Measurements from ENCODE around the gene SORBS2. TPM values are rescaled to one million over a fixed set of nuclear protein-coding genes. Genes with fewer than 3 reads are reported as not detected.
A peak's percentile ranks its signal among the peaks of the same experiment; 100 is the strongest.
"Not testable (repeated sequence)": the region's sequence is repeated elsewhere in the genome, so short reads cannot be mapped to it uniquely, and the experiment has no call there.

Gene SORBS2, protein sequence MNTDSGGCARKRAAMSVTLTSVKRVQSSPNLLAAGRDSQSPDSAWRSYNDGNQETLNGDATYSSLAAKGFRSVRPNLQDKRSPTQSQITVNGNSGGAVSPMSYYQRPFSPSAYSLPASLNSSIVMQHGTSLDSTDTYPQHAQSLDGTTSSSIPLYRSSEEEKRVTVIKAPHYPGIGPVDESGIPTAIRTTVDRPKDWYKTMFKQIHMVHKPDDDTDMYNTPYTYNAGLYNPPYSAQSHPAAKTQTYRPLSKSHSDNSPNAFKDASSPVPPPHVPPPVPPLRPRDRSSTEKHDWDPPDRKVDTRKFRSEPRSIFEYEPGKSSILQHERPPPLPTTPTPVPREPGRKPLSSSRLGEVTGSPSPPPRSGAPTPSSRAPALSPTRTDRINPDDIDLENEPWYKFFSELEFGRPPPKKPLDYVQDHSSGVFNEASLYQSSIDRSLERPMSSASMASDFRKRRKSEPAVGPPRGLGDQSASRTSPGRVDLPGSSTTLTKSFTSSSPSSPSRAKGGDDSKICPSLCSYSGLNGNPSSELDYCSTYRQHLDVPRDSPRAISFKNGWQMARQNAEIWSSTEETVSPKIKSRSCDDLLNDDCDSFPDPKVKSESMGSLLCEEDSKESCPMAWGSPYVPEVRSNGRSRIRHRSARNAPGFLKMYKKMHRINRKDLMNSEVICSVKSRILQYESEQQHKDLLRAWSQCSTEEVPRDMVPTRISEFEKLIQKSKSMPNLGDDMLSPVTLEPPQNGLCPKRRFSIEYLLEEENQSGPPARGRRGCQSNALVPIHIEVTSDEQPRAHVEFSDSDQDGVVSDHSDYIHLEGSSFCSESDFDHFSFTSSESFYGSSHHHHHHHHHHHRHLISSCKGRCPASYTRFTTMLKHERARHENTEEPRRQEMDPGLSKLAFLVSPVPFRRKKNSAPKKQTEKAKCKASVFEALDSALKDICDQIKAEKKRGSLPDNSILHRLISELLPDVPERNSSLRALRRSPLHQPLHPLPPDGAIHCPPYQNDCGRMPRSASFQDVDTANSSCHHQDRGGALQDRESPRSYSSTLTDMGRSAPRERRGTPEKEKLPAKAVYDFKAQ (N-terminal part only)
- 76.6 TPM for polyA plus RNA-seq (ENCODE audit: insufficient read length)
- long read RNA-seq, donor 1, transcript SORBS2-251 (2 exons, 420 nt) = major isoform, 8 of 15 reads
- long read RNA-seq, donor 1, partial matches to known transcripts = 0 of 15 reads
- long read RNA-seq, donor 1, other reads (novel, unspliced or antisense) = 0 of 15 reads
- long read RNA-seq, donor 2, partial matches to known transcripts = 0 of 8 reads
- long read RNA-seq, donor 2, other reads (novel, unspliced or antisense) = 0 of 8 reads
- long read RNA-seq, donor 3, partial matches to known transcripts = 0 of 8 reads
- long read RNA-seq, donor 3, other reads (novel, unspliced or antisense) = 0 of 8 reads
- long read RNA-seq, donor 4, partial matches to known transcripts = 0 of 1 reads
- long read RNA-seq, donor 4, other reads (novel, unspliced or antisense) = 0 of 1 reads
- long read RNA-seq, donor 5, partial matches to known transcripts = 0 of 6 reads
- long read RNA-seq, donor 5, other reads (novel, unspliced or antisense) = 0 of 6 reads
- long read RNA-seq, donor 6, partial matches to known transcripts = 0 of 7 reads
- long read RNA-seq, donor 6, other reads (novel, unspliced or antisense) = 0 of 7 reads
- long read RNA-seq, donor 7, transcript SORBS2-210 (7 exons, 835 nt) = minor isoform, 5 of 17 reads
- long read RNA-seq, donor 7, transcript SORBS2-251 (2 exons, 420 nt) = major isoform, 9 of 17 reads
- long read RNA-seq, donor 7, partial matches to known transcripts = 0 of 17 reads
- long read RNA-seq, donor 7, other reads (novel, unspliced or antisense) = 0 of 17 reads
- long read RNA-seq, donor 8, partial matches to known transcripts = 0 of 6 reads
- long read RNA-seq, donor 8, other reads (novel, unspliced or antisense) = 0 of 6 reads

DNA sequence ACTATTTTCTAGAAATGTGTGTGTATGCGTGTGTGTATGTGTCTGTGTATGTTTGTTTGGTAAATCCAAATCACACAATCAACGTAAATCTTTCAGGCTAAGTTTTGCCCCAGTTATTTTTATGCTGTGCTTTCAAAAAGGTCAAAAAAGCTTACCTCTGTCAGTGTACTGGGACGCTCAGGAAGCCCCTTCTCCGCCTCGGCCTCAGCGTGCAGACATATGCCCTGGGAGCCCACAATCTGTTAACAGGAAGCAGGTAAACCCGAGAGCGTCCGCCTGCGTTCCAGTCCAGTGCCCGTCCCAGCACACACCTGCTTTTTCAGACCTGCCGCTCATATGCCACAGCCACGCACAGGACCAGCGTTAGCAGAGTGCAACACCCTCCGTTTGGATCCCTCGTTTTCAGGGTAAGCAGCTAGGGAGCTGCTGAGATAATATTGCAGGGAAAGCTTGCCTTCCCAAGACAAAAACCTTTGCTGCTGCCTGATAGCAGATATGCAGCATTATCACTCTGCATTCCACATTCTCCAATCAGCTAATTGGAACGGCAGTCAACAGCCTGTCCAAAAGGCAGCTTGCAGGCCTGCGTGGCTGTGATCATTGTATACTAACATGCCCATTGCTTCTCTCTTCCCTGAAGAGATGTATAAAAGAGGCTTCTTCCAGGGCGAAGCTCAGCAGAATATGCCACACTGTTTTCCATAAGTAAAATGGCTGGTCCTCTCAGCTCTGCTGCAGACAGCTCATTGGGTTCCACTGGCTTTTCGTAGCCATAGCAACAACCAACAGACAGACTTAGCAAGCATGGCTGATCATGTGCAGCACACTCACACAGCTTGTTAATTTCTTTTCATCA lies at the start of gene SORBS2:
SORBS2 (minus strand) TSS at position 686 of the 856 bp plus-strand sequence. CDS start 121,623 bp downstream, outside the sequence.
- peak; percentile 62 for DNase-seq

DNA sequence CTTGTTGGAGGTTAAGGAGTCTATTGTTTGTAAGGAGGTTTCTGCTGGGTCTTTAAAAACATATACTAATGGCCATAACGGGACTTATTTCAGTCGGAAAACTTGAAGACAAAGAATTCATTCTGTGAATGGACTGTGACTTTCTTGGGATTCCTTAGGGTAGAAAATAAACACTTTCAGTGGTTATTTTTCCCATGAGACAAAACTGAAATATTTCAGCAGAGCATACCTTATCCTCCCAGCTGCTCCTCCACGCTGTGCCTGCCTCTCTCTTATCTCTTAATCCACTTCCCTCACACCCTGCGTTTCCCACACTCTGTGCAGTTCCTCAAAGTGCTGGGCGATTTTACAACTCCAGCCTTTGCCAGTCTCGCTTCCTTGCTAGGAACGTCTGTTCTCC lies 47.1 kb upstream of the SORBS2 start:
- no peak for DNase-seq

DNA sequence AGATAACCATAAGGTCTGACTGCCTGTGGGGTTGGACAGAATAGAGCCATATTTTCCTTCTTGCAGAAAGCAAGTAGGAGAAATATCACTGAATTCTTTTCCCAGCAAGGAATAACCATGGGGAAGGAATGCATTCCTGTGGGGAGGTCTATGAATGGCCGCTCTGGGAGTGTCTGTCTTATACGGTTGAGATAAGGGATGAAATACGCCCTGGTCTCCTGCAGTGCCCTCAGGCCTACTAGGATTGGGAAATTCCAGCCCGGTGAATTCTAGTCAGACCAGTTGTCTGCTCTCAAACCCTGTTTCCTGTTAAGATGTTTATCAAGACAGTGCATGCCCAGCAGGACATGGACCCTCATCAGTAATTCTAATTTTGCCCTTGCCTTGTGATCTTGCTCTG lies 45.6 kb upstream of the SORBS2 start:
- DNase-seq = not testable (repeated sequence)

DNA sequence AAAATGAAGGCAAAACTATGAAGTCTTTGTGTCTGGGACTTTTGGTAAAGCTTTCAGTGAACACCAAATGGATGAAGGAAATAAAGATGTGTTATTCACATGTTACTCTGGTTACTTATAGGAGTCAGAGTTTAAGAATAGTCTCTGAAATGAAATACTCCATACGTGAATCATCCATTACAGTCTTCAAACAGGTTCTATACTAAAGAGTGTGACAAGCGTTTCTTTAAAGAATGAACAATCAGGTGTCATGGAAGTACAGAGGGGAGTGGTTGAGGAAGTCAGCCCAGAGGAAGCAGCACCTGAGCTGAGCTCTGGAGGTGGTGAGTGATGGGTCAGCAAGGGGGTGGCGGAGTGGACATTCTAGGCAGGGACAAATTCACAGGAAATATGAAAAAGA lies 41.8 kb upstream of the SORBS2 start:
- DNase-seq = no peak

DNA sequence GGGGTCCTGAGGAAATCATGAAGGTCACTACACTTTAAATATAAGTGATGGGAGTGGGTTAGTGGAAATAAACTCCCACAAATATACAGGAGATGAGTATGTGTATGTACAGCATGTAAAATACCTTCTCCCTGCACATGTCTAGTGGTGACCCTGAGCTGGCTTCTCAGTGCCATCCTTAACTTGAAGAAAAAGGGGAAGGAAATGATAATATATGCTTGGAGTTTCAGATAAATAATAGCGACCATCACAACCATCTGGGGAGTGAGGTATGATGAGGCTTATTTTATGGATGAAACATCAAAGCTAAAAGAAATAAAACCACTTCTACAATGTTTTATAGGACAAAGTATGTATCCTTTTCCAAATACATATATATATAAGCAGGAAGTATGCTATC lies 41.0 kb upstream of the SORBS2 start:
- no peak for DNase-seq

DNA sequence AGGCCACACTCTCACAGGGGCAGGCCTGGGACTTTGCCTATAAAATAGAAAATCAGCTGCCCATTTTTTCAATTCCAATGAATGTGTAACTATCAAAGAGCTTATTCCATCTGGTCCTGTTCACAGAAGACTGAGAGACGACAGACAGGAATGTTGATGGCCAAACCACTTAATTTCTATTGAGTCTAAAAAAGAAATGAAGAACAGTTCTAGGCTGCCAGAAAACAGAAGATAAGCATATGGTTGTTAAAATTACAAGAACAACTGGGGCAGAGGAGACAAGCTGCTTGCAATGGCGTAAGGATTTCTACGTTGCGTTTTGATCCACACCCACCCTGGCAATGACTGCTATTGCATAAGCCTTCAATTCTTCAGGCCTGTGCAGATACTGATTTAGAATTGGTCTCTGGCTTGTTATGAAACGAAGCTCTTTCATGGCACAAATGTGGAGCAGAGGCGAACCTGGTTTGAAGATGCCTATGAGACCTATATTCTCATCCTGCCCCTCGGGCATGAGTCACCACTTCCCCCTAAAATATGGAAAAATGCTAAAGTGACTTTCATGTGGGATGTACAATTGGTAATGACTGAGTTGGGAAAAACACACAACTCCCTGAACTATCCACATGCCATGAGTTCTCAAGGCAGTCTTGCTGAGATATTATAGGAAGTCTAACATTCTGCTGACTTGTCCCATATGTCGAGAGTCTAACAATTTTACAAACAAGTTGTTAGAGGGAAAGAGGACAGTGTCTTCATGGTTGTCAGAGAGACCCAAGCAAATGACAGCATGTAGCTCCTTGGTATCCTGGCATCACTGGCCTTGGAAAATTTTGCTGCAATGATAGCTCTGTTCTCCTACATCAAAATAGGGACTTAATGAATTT lies 37.9 kb upstream of the SORBS2 start:
- DNase-seq = no peak

DNA sequence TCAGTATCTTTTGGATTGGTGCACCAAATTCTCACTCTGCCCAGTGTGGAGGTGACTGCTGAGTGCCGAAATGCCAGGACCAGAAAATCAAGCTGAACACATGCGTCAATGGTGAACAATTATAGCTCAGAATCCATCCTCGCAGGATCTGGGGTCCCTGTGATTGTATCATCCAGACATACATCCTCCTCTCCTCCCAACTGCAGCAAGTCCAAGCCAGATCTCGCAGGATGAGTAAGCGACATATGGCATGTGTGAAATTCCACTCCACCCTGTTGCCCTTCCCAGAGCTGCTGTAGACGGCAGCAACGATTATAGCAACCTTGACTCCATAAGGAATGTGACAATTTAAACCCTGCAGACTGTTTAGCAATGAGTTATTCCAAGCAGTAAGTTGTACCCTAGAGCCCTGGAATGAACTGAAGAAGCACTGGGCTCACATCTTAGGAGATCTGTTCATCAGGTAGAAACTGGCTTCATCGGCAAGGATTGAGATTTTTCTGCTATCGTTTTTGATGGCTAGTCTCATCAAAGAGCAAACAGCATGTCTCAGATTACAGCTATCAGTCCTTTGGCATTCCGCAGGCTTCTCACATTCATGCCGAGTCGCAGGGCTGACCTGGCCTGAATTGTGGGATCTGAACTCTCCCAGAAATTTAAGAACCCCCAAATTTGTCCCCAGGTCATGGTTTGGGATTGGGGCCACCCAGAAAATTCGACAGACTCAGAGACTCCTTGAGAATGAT lies 35.5 kb upstream of the SORBS2 start:
- no peak for DNase-seq

DNA sequence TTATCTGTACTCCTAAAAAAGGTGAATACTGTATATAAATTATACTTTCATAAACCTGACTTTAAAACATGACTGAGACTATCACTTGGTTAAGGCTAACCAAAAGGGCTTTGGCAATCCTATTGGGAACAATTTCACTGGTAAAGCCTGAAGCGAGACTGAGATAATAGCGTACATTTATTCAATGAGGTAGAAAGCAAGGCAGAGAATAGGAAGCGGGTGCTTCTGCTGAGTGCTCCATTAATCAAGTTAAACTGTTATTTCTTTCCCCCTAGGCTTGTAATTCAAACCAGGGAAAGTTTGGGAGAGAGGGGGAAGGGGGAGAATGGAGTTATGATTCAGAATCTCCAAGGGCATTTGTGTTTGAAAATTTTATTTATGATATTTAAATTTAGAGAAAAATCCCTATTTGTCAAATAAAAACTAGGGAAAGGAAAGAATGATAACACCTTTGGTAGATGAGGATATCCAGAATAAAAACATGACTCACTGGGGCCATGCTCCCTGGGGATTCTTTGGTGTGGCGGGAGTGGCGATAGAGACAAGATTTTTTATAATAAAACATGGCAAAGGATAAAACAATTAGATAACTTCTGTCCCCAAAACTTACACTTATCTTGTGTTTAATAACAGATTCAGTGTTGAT lies 34.6 kb upstream of the SORBS2 start:
- no peak for DNase-seq

DNA sequence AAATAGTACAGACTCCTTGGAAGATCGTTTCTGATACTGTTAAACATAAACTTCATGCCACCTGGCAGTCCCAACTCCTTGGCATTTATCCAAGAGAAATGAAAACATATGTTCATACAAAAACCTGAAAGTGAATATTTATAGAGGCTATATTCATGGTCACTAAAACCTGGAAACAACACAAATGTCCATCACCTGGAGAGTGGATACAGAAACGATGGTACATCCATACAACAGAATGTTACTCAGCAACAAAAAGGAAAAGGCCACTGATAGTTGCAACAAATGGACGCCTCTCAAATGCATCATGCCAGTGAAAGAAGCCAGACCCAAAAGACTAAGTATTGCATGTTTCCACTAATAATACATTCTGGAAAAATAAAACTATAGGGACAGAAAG lies 34.0 kb upstream of the SORBS2 start:
- DNase-seq = no peak

DNA sequence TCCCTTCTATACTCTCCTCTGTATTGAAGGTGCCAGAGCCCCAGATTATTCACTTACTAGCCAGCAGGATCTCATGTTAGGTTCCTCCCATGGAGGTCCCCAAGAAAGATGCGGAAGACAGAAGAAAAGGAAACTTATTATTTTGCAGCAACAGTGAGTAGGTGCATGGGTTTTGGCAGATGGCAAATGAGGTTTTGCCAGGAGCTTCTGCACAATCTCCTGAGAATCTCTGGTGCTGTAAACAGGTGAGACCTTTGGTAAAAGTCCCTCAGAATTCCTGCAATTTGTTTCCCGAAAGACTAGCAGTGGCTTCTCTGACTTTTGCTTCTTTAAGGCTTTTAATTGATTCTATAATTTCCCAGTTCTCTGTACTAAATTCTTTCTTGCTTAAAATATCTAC lies 29.5 kb upstream of the SORBS2 start:
- DNase-seq = no peak

DNA sequence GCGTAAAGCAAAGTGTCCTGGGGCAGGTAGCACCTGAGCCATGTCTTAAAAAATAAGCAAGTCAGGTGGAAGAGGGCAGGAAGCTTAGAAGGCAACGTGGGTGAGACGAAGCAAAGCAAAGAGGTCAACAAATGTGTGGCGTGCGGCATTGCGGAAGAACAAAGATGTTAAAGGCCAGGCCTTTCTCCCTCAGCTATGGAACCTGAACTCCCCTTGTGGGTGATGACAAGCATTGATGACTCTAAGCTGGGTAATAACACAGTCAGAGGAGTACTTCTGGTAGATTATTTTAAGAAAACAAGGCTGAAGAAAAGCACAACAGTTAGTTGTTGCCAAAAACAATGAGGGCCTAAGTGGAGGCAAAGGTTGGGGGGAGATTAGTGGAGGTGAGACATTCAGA lies 29.0 kb upstream of the SORBS2 start:
- DNase-seq = no peak

DNA sequence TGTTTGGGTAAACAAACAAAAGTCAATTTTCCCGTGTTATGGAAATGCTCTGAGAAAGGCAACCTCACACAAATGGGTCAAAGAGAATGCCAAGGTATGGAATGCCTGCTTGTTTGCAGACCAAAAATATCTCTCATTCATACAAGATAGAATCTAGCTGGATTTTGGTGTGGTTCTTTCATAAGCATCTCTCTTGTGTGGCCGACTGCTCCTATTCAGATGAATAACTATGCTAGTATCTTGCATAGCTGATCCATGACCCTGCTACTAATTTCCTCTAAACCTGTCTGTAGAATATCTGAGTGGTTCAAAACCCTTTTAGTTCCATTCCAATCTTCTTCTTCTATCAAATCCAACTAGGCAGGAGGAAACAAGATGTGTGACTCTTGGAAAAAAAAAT lies 28.2 kb upstream of the SORBS2 start:
- DNase-seq = no peak

DNA sequence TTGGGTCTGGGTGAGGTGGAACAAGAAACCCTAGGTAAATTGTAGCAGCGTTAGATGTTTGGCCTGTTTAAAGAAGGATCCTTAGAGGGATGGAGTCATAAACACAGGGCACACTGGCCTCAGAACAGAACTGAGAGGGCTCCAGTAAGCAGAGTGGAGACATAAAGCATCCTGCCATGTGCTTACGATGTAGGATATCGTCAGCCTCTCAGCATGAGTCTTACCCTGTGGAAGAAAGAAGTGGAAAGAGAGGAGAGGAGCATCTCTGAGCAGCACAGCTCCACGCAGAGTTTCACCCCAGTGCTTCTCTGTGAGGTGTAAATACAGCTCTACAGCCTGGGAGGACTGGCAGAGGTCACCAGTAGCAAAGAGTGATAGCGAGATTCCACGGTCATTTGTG lies 27.8 kb upstream of the SORBS2 start:
- DNase-seq = no peak

DNA sequence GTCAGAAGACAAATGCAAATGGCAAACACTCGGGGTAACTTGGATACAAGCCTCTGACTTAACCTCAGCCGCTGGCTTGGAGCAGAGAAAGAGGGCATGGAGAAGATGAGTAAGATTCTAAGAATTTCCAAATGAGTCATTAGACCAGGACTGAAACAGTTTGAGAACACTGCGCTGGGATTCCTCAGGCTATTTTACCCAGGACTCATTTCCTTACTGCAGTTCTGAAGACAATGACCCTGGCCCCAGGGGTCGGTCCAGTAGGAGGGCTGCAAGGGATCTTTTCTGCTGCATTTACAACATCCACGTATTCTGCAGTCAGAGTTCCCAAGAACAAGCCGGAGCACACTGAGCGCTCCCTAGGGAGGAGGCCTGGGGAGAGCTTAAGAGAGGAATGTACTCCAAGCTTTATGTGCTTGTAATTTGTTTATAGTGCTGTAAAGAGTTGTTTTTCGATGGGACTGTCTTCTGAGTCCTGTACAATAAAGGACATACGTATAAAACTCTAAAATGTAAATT lies 27.3 kb upstream of the SORBS2 start:
- peak; percentile 53 for DNase-seq

DNA sequence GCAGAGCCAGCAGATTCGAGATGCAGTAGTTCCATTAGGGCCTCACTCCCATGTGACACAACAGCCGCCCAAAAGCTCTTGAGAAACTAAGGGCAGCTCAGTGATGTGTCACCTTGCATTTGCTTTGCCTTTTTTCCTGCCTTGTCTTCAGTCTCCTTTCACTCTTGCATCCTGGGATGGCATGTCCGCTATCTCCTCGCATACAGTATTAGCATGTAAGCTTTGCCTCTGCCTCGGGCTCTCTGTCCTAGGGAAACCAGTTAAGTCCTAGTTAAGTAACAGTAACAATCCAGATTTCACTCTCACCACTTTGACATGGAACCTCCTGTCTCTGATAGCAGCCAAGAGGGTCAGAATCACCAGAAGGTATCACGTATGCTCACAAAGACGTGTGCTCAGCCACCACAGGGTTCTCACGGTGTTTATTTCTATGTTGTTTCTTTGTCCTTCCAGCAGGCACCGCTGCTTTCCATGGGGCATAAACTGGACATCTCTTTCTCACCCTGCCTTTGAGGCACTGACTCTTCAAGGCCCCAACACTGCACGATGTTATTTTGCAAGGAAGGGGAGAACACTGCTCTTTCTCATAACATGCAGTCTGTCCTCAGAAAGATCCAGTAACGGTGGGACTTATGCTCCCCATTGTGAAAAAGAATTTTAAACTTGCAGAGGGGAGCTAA lies 26.7 kb upstream of the SORBS2 start:
- no peak for DNase-seq

DNA sequence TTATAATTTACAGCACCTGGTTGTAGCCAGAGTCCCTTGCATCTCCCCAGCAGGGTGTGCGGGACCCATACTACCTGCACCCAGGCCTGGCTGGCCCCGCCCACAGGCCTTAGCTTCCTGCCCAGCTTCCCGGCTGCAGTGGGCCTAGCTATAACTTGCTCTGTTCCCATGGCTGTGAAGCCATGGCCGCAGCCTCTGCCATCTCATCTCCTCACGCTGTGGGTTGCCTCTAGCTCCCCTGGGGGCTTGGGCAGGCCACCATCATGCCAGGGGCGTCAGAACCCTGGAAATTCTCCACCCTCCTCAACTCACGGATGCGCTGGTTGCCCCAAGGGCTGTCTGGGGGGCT lies 26.1 kb upstream of the SORBS2 start:
- DNase-seq = no peak
